Calu3 (cell line): ENCODE data around the gene MRPL1. TPM values are rescaled to one million over a fixed set of nuclear protein-coding genes. Genes with fewer than 3 reads are reported as not detected.

ENCODE experiments used
- Bru-seq: library from RNA; stranded (reverse); fragments of 400-500 nt; gene quantifications from one replicate; lab custom pipeline; 2021; lab: Mats Ljungman, UMichigan
- BruChase-seq, 2 experiments: library from RNA; stranded (reverse); fragments of 400-500 nt; gene quantifications; one replicate each; lab custom pipeline; 2021; lab: Mats Ljungman, UMichigan
- BruUV-seq: library from RNA; stranded (reverse); fragments of 400-500 nt; replicated peaks from 2 replicates; lab custom pipeline; 2021; lab: Mats Ljungman, UMichigan
- CTCF ChIA-PET: fragments of 300-600 bp; sonication (Branson Sonifier 250); formaldehyde crosslinking; loops from one replicate; lab custom pipeline; 2022; ENCODE audit warnings: antibody characterized with exemption; lab: Charles Lee
- DNase-seq: peaks from one replicate; pipeline ENCODE4 v3.0.0; 2022
- H3K27ac Mint-ChIP-seq: one replicate; pipeline ENCODE4 v1.8.0; 2022; ENCODE audit warnings: mixed read lengths; ENCODE audit not compliant: unreplicated experiment
- H3K27me3 Mint-ChIP-seq: one replicate; pipeline ENCODE4 v1.8.0; 2022; ENCODE audit warnings: mixed read lengths; ENCODE audit not compliant: unreplicated experiment
- H3K36me3 Mint-ChIP-seq: one replicate; pipeline ENCODE4 v1.8.0; 2022; ENCODE audit warnings: mild to moderate bottlenecking, moderate library complexity, mixed read lengths; ENCODE audit not compliant: insufficient read depth, unreplicated experiment
- H3K4me1 Mint-ChIP-seq: one replicate; pipeline ENCODE4 v1.8.0; 2022; ENCODE audit warnings: mild to moderate bottlenecking, low read depth, mixed read lengths; ENCODE audit not compliant: unreplicated experiment
- H3K4me3 Mint-ChIP-seq: one replicate; pipeline ENCODE4 v1.8.0; 2022; ENCODE audit warnings: mild to moderate bottlenecking, low read depth, moderate library complexity, mixed read lengths; ENCODE audit not compliant: unreplicated experiment
- H3K9me3 Mint-ChIP-seq: one replicate; pipeline ENCODE4 v1.8.0; 2022; ENCODE audit warnings: low read depth, mixed read lengths; ENCODE audit not compliant: unreplicated experiment
- CTCF ChIP-seq: fragments of 200-600 bp; IDR thresholded peaks from one replicate; pipeline ENCODE4 v1.8.0; 2022; ENCODE audit warnings: antibody characterized with exemption; ENCODE audit not compliant: unreplicated experiment
- intact Hi-C: fragments of 100-400 bp; cut with micrococcal nuclease; formaldehyde crosslinking; loops from one replicate; pipeline ENCODE4 v1.10.0; 2022; ENCODE audit not compliant: unreplicated experiment
- long read RNA-seq: library from polyadenylated mRNA; stranded (forward); transcript quantifications from one replicate; pipeline ENCODE4 v2.0.0, GENCODE V29; 2022
- total RNA-seq: library from RNA; stranded (reverse); gene quantifications from 2 replicates; pipeline ENCODE4 v1.2.3, GENCODE V29; 2022

Gene MRPL1
- total RNA-seq (24.1 and 29.3 TPM in 2 replicates), Bru-seq, nascent RNA (percentile 72 among the genes with signal in this experiment), BruChase-seq, experiment 1, labeled RNA remaining after a 6-hour chase (percentile 55 among the genes with signal in this experiment), BruChase-seq, experiment 2, labeled RNA remaining after a 2-hour chase (percentile 52 among the genes with signal in this experiment)
- long read RNA-seq, transcript MRPL1-201 (9 exons, 1,490 nt), result major isoform, 30 of 40 reads
- long read RNA-seq, partial matches to known transcripts, result 5 of 40 reads
- long read RNA-seq, other reads (novel, unspliced or antisense), result 5 of 40 reads

DNA sequence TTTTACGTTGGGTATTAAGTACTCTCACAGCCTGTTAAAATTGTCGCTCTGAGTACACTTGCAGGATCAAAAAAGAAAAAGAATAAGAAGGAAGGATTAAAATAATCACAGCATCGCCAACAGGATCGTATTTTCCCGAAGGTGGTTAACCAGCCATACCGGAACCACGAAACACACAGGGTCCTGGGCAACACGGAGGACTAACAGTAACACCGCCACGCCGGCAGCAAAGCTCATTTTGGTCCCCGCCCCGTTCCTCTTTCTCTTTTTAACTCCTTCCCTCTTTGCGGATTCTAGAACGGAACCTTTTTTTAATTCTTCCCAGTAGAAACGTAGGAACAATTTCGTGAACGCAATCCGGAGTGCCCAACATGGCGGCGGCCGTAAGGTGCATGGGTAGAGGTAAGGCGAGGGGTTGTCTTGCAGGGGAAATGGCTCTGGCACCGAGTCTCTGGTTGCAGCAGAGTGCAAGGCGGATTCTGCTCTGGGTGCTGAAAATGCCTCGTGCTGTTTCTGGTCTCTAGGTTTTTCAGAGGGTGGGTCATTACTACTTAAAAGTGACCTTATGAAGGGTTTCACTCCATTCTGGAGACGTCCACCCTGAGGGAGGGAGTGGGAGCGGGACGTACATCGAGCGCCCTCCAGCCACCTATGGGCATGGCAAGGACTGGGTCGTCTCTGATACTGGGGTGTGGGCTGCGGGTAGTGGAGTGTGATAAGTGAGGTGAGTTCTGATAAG, at the start of gene MRPL1:
MRPL1 (plus strand) TSS at position 353 of the 739 bp plus-strand sequence; CDS start at position 372, 19 bp downstream.
- Mint-ChIP-seq H3K27me3 (no peaks in the 10 kb centered on the region), H3K9me3 (no peaks in the 10 kb centered on the region), H3K4me1 (peaks cover 10% of the 10 kb centered on the region), H3K4me3 (peak within 1 kb of the TSS; percentile 95), H3K36me3 (peaks cover 33% of the 10 kb centered on the region), H3K27ac (peak within 1 kb of the TSS; percentile 98)
- no peak for TF ChIP-seq CTCF
- peak; percentile 80 for DNase-seq
- intact Hi-C loops, result no loop called here
- BruUV-seq, result no TSS peak
- CTCF ChIA-PET, result interaction anchor here (0.6 to 1.2 kb wide), 6 partner anchors 11 to 1845 kb away, joined by 3 read pairs; no protein-coding TSS in a partner anchor

- CTCF ChIA-PET, result no interaction called here
- no peak for DNase-seq
- Mint-ChIP-seq H3K4me1 (peaks cover 25% of the 10 kb centered on the region), H3K36me3 (peaks cover 33% of the 10 kb centered on the region), H3K9me3 (no peaks in the 10 kb centered on the region), H3K27me3 (no peaks in the 10 kb centered on the region), H3K4me3 (no peak overlapping the region), H3K27ac (no peak overlapping the region)
- TF ChIP-seq CTCF, result no peak
- no TSS peak for BruUV-seq
- intact Hi-C loops, result no loop called here
These were observed 47.0 kb upstream of the MRPL1 start for GRCh38 chr4:77815636-77816035.

GRCh38 chr4:77816546-77816945, 46.1 kb upstream of the MRPL1 start:
- no peak overlapping the region for H3K4me3 Mint-ChIP-seq
- H3K4me1 Mint-ChIP-seq, result peaks cover 34% of the 10 kb centered on the region
- intact Hi-C loops, result no loop called here
- H3K36me3 Mint-ChIP-seq, result peaks cover 37% of the 10 kb centered on the region
- H3K27me3 Mint-ChIP-seq, result no peaks in the 10 kb centered on the region
- CTCF ChIA-PET, result no interaction called here
- BruUV-seq, result no TSS peak
- no peaks in the 10 kb centered on the region for H3K9me3 Mint-ChIP-seq
- TF ChIP-seq CTCF, result no peak
- H3K27ac Mint-ChIP-seq, result no peak overlapping the region
- no peak for DNase-seq

DNA sequence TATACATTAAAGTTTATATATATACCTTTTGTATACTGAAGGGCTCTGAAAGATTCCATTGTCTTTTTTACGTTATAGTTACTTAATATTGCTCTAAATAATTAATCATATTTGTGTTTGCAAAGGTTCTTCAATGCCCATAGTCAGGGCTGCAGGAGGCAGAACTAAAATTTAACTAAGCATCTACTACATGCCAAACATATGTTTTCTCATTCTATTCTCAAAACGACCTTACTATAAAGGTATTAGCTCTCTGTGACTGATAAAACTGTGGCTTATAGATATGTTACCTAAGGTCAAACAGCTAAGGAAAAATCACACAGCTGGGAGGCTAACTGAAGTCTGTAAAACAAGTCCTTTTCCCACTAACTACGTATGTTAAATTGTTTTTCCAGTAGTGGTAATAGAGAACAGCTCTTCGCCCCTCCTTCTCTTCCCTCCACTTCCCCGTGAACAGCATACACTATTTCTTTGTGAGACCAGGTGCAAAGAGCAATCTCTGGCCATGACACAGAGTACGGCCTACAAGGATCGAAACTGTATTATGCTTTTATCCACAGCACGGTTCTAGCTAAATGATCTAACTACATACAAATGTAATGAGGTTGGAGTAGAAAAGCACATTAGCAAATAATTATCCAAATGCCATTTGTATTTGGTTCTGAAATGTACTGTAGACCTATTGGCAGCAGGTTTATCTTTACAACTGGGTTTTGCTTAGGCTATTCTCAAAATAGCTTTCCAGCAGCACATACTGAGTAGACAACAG, 45.1 kb upstream of the MRPL1 start:
- H3K4me3 Mint-ChIP-seq, result peak overlapping the region; percentile 95
- no peak for DNase-seq
- no peak for TF ChIP-seq CTCF
- intact Hi-C loops, result no loop called here
- H3K4me1 Mint-ChIP-seq, result peaks cover 34% of the 10 kb centered on the region
- H3K27me3 Mint-ChIP-seq, result no peaks in the 10 kb centered on the region
- BruUV-seq, result no TSS peak
- CTCF ChIA-PET, result interaction anchor here (1.0 kb wide), 2 partner anchors 17 to 242 kb away, joined by 3 to 4 read pairs; no protein-coding TSS in a partner anchor
- no peaks in the 10 kb centered on the region for H3K9me3 Mint-ChIP-seq
- peaks cover 37% of the 10 kb centered on the region for H3K36me3 Mint-ChIP-seq
- peak overlapping the region; percentile 81 for H3K27ac Mint-ChIP-seq
